ENCODE measurements around the gene B3GALT5. TPM values are rescaled to one million over a fixed set of nuclear protein-coding genes. Genes with fewer than 3 reads are reported as not detected.

Gene B3GALT5
- total and polyA plus RNA-seq, 2 of the 4 experiments (the other 2 are of a cell fraction): 0.05 to 0.18 TPM

DNA sequence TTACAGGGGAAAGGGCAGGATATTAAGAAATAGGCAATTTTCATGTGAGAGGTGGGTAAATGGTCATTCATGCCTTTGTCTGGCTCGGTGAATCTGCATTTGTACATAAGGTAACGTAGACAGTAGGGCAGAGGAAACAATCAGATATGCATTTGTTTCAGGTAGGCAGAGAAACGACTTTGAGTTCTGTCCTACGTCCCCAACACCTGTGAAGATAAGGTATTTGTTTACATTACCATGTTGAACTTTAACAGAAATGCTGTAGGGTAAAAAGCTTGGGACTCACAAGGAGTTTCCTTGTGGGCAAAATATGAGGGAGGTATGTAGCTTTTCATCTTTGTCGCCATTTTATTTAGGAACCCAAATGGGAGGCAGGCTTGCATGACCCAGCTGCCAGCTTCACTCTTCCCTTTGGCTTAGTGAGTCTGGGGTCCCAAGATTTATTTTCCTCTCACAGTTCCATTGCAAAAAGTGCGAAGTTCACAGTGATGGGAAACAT, 31.4 kb downstream of the B3GALT5 start:
- no TSS peak for BruUV-seq (replicated peaks)
- Histone ChIP-seq H3K27ac (ENCODE audit: insufficient read depth, low read length) (no peak overlapping the region), H4K91ac (ENCODE audit: insufficient read depth, low read depth, low read length) (no peak overlapping the region), H4K5ac (ENCODE audit: low read depth, low read length) (no peak overlapping the region), H2BK15ac (ENCODE audit: low read depth, low read length) (no peak overlapping the region), H2AFZ (replicated peaks; ENCODE audit: low read length, poor library complexity) (no peak overlapping the region), H3K4me2 (ENCODE audit: low read depth, low read length) (no peak overlapping the region), H2BK20ac (ENCODE audit: low read depth, low read length) (no peak overlapping the region), H3K79me1 (ENCODE audit: low read depth in 1 of 2, low read length in 2 of 2) (no peaks in the 10 kb centered on the region), H2AK9ac (replicated peaks; ENCODE audit: low read depth, low read length, poor library complexity) (no peak overlapping the region), H3K9me1 (ENCODE audit: insufficient read depth, low read length) (no peaks in the 10 kb centered on the region), H3K18ac (ENCODE audit: low read depth, low read length) (no peak overlapping the region), H2AK5ac (ENCODE audit: low read depth, low read length) (no peak overlapping the region), H3K4me3 (ENCODE audit: insufficient read depth, low read depth, low read length) (no peak overlapping the region), H4K8ac (ENCODE audit: low read depth in 2 of 2, low read length in 2 of 2) (no peak overlapping the region), H2BK5ac (ENCODE audit: low read depth, low read length, poor library complexity, severe bottlenecking) (no peak overlapping the region), H2BK120ac (ENCODE audit: low read depth, low read length) (no peak overlapping the region), H3K56ac (ENCODE audit: extremely low read depth, insufficient read depth, low read length) (no peak overlapping the region), H3K23ac (ENCODE audit: low read depth, low read length) (no peak overlapping the region), H3K14ac (replicated peaks; ENCODE audit: low read depth, low read length) (no peak overlapping the region), H3K4ac (ENCODE audit: low read depth, low read length) (no peak overlapping the region), H3K9ac (ENCODE audit: low read depth, low read length) (no peak overlapping the region), H3K4me1 (ENCODE audit: control insufficient read depth, insufficient read depth, low read length) (no peaks in the 10 kb centered on the region), H3K27me3 (ENCODE audit: control insufficient read depth, insufficient read depth, low read length) (peaks cover 7% of the 10 kb centered on the region), H4K20me1 (ENCODE audit: insufficient read depth, low read length) (no peaks in the 10 kb centered on the region), H3K9me3 (ENCODE audit: control insufficient read depth, insufficient read depth, low read length) (peaks cover 7% of the 10 kb centered on the region), H3K36me3 (ENCODE audit: control insufficient read depth, insufficient read depth, low read length) (no peaks in the 10 kb centered on the region)
- TF ChIP-seq, protein P1, sequence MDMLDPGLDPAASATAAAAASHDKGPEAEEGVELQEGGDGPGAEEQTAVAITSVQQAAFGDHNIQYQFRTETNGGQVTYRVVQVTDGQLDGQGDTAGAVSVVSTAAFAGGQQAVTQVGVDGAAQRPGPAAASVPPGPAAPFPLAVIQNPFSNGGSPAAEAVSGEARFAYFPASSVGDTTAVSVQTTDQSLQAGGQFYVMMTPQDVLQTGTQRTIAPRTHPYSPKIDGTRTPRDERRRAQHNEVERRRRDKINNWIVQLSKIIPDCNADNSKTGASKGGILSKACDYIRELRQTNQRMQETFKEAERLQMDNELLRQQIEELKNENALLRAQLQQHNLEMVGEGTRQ (IDR thresholded peaks at IDR 0.05; ENCODE audit: low read depth, low read length): no peak
- TF ChIP-seq BHLHE40 (IDR thresholded peaks at IDR 0.05; ENCODE audit: low read depth, low read length): no peak
- no peak for TF ChIP-seq MAZ (IDR thresholded peaks at IDR 0.05; ENCODE audit: borderline replicate concordance, low read depth, low read length)
- TF ChIP-seq CEBPB (IDR thresholded peaks at IDR 0.05; ENCODE audit: low read depth, low read length): no peak
- TF ChIP-seq ELK1 (IDR thresholded peaks at IDR 0.05; ENCODE audit: borderline replicate concordance, low read depth, low read length): no peak
- TF ChIP-seq MXI1 (IDR thresholded peaks at IDR 0.05; ENCODE audit: borderline replicate concordance, low read depth, low read length): no peak
- no peak for TF ChIP-seq CTCF (conservative IDR thresholded peaks at IDR 0.05; ENCODE audit: low read depth, low read length)
- no peak for TF ChIP-seq RCOR1 (IDR thresholded peaks at IDR 0.05; ENCODE audit: insufficient replicate concordance, low read length)
- ATAC-seq (ENCODE audit: low read depth): no peak
- intact Hi-C loops (cut with micrococcal nuclease) (no loop called here), dilution Hi-C loops (cut with HindIII; ENCODE audit: low sequenced_read_pairs, unreplicated experiment) (no loop called here), in situ Hi-C loops (cut with MboI; ENCODE audit: low sequenced_read_pairs) (no loop called here)
- no CpG with 5 or more reads among the region's 6 CpGs for WGBS, 2 experiments (ENCODE audit: extremely low coverage in 2 of 2, insufficient read length in 1 of 2)
- CTCF ChIA-PET: no interaction called here
- DNase-seq: no peak
- POLR2A ChIA-PET (ENCODE audit: unreplicated experiment): no interaction called here
